ENCODE measurements around the gene MR1.

GRCh38 chr1:181061891-181062835, 28.4 kb downstream of the MR1 start:
- TF ChIP-seq POLR2A (IDR thresholded peaks at IDR 0.05) (no peak), CTCF (IDR thresholded peaks at IDR 0.05) (no peak)
